PC-3 (cell line): ENCODE measurements around the gene BCR.

Experiments
- EZH2 ChIP-seq: fragments of 300-600 bp; sonication (generic); IDR thresholded peaks from one replicate; pipeline ENCODE4 v1.6.1; 2017; ENCODE audit warnings: antibody characterized with exemption, mild to moderate bottlenecking, low read length; ENCODE audit not compliant: unreplicated experiment
- EZH2phosphoT487 ChIP-seq: fragments of 300-600 bp; sonication (generic); IDR thresholded peaks from 2 replicates; pipeline ENCODE4 v1.6.1; 2018; ENCODE audit warnings: mild to moderate bottlenecking, antibody characterized with exemption, low read length, borderline replicate concordance
- TF ChIP-seq, protein P1 (sequence below): fragments of 300-600 bp; sonication (generic); conservative IDR thresholded peaks from 2 replicates; pipeline ENCODE4 v1.5.1; 2017; ENCODE audit warnings: antibody characterized with exemption, low read depth, mild to moderate bottlenecking, low read length

DNA sequence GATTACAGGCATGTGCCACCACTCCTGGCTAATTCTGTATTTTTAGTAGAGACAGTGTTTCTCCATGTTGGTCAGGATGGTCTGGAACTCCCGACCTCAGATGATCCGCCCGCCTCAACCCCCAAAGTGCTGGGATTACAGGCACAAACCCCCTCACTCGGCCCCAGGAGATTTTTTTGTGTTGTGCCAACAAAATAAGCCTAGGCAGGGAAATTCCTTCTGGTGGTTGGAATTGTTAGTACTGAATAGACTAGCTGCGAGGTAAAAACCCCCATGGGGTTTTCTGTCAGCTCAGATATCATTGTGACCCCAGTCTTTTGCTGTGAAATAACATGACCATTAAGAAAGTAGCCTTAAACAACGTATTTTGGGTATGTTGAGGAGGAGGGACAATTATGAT is 144.9 kb downstream of the BCR start:
- TF ChIP-seq, protein P1, sequence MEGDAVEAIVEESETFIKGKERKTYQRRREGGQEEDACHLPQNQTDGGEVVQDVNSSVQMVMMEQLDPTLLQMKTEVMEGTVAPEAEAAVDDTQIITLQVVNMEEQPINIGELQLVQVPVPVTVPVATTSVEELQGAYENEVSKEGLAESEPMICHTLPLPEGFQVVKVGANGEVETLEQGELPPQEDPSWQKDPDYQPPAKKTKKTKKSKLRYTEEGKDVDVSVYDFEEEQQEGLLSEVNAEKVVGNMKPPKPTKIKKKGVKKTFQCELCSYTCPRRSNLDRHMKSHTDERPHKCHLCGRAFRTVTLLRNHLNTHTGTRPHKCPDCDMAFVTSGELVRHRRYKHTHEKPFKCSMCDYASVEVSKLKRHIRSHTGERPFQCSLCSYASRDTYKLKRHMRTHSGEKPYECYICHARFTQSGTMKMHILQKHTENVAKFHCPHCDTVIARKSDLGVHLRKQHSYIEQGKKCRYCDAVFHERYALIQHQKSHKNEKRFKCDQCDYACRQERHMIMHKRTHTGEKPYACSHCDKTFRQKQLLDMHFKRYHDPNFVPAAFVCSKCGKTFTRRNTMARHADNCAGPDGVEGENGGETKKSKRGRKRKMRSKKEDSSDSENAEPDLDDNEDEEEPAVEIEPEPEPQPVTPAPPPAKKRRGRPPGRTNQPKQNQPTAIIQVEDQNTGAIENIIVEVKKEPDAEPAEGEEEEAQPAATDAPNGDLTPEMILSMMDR, result no peak
- TF ChIP-seq EZH2, result no peak
- TF ChIP-seq EZH2phosphoT487, result no peak
